PC-9 (cell line): ENCODE results near the gene MYO18B.

Experiments used
- EZH2 ChIP-seq: fragments of 200-600 bp; sonication (generic); IDR thresholded peaks from 2 replicates; pipeline ENCODE4 v1.8.0; 2017; ENCODE audit warnings: antibody characterized with exemption, low read depth
- TF ChIP-seq, protein P1 (sequence below): fragments of 200-600 bp; sonication (generic); conservative IDR thresholded peaks from 2 replicates; pipeline ENCODE4 v1.6.1; 2017; ENCODE audit warnings: mixed run types, antibody characterized with exemption, mild to moderate bottlenecking, moderate library complexity

DNA sequence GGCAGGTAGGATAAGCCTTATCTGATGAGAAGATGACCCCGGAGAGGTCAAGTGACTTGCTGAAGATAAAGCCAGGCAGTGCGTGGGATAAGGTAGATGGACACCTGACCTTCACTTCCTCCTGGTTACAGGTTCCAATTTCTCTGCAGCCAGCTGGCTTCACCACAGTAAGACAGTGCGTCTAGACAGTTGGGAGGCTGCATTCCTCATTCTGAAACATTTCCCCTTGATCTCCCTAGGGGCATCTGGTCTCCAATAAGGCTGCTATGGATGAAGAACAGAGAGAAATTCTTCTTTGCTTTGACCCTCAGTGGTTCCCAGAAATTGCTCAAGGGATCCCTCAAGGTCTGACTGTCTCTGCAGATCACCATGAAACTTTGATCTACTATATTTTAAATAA is 211.3 kb downstream of the MYO18B start:
- TF ChIP-seq, protein P1, sequence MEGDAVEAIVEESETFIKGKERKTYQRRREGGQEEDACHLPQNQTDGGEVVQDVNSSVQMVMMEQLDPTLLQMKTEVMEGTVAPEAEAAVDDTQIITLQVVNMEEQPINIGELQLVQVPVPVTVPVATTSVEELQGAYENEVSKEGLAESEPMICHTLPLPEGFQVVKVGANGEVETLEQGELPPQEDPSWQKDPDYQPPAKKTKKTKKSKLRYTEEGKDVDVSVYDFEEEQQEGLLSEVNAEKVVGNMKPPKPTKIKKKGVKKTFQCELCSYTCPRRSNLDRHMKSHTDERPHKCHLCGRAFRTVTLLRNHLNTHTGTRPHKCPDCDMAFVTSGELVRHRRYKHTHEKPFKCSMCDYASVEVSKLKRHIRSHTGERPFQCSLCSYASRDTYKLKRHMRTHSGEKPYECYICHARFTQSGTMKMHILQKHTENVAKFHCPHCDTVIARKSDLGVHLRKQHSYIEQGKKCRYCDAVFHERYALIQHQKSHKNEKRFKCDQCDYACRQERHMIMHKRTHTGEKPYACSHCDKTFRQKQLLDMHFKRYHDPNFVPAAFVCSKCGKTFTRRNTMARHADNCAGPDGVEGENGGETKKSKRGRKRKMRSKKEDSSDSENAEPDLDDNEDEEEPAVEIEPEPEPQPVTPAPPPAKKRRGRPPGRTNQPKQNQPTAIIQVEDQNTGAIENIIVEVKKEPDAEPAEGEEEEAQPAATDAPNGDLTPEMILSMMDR, result no peak
- no peak for TF ChIP-seq EZH2
